Right cardiac atrium (tissue), 5 donors: ENCODE data around the gene F7. TPM values are rescaled to one million over a fixed set of nuclear protein-coding genes. Genes with fewer than 3 reads are reported as not detected.
A peak's percentile ranks its signal among the peaks of the same experiment; 100 is the strongest.

Experiments used
- ATAC-seq, 2 donors: fragments of 200-7000 bp; cut with Tn5 transposase; one replicate each; pipeline versions ENCODE4 v1.8.0 to v1.9.1; 2020; ENCODE audit warnings: moderate library complexity in 2 of 2, mild to moderate bottlenecking in 1 of 2
- DNase-seq, 3 donors: peaks; one replicate each; pipeline ENCODE4 v3.0.0-alpha.2; 2020
- H3K27ac ChIP-seq: one replicate; pipeline ENCODE4 v1.5.1; 2013; ENCODE audit warnings: mild to moderate bottlenecking, low read length, control low read depth, moderate library complexity
- H3K27me3 ChIP-seq: one replicate; pipeline ENCODE4 v1.6.1; 2013; ENCODE audit not compliant: control insufficient read depth, insufficient read depth
- H3K4me1 ChIP-seq: one replicate; pipeline ENCODE4 v1.6.1; 2013; ENCODE audit warnings: low read length; ENCODE audit not compliant: control insufficient read depth, insufficient read depth
- H3K4me3 ChIP-seq: one replicate; pipeline ENCODE4 v1.5.1; 2013; ENCODE audit warnings: low read length, control low read depth
- H3K9me3 ChIP-seq: one replicate; pipeline ENCODE4 v1.6.1; 2013; ENCODE audit warnings: low read length; ENCODE audit not compliant: control insufficient read depth
- WGBS: extraction: QIAGEN DNeasy Blood & Tissue Kit; methylation state at CpG from one replicate; pipeline ENCODE4 v1.1.7; 2013; 5-methylcytosine and 5-hydroxymethylcytosine counted together
- intact Hi-C, 4 donors: fragments of 100-400 bp; cut with DNase I; formaldehyde crosslinking; loops; one replicate each; pipeline versions ENCODE4 v1.11.0 to v1.14.0; 2022 to 2023
- polyA plus RNA-seq: library from polyadenylated mRNA; stranded (reverse); fragments of 200-250 nt; gene quantifications from one replicate; pipeline ENCODE4 v1.2.3, GENCODE V29; 2013
- total RNA-seq, 4 donors: library from RNA; stranded (reverse); fragmentation: NEBNext Ultra II Directional; extraction: Animal tissue kit (Norgen Biotek cat#: 25700); gene quantifications; one replicate each; pipeline ENCODE4 v1.2.1, GENCODE V29; 2021
- donor health status: healthy with polysubstance abuse.
- donor health status: DM: no; HTN: yes; CAD: no.
- donor health status: DM: no; HTN: no; CAD: no.
- donor health status: DM: no; HTN: yes; CAD: no; lungs with severe emphysema.
- donor health status: DM: yes; HTN: yes; CAD: no.

The F7 gene
- total and polyA plus RNA-seq, 5 donors = 0.24 to 0.64 (median 0.37) TPM; not detected in 1

GRCh38 chr13:113144255-113144629, 38.7 kb downstream of the F7 start:
- Histone ChIP-seq H3K4me3 (no peak overlapping the region), H3K9me3 (no peaks in the 10 kb centered on the region), H3K27me3 (no peaks in the 10 kb centered on the region), H3K4me1 (no peaks in the 10 kb centered on the region), H3K27ac (no peak overlapping the region)
- DNase-seq = no peak
- intact Hi-C loops = no loop called here
- no peak for ATAC-seq
- WGBS = 84% methylated on average over 12 of the region's 12 CpGs

GRCh38 chr13:113145496-113145895, 39.9 kb downstream of the F7 start:
- intact Hi-C loops = no loop called here
- no peaks in the 10 kb centered on the region for H3K9me3 ChIP-seq
- H3K4me1 ChIP-seq = no peaks in the 10 kb centered on the region
- WGBS = 84% methylated on average over 12 of the region's 12 CpGs
- no peaks in the 10 kb centered on the region for H3K27me3 ChIP-seq
- no peak overlapping the region for H3K4me3 ChIP-seq
- DNase-seq (no peak), ATAC-seq (no peak)
- no peak overlapping the region for H3K27ac ChIP-seq

DNA sequence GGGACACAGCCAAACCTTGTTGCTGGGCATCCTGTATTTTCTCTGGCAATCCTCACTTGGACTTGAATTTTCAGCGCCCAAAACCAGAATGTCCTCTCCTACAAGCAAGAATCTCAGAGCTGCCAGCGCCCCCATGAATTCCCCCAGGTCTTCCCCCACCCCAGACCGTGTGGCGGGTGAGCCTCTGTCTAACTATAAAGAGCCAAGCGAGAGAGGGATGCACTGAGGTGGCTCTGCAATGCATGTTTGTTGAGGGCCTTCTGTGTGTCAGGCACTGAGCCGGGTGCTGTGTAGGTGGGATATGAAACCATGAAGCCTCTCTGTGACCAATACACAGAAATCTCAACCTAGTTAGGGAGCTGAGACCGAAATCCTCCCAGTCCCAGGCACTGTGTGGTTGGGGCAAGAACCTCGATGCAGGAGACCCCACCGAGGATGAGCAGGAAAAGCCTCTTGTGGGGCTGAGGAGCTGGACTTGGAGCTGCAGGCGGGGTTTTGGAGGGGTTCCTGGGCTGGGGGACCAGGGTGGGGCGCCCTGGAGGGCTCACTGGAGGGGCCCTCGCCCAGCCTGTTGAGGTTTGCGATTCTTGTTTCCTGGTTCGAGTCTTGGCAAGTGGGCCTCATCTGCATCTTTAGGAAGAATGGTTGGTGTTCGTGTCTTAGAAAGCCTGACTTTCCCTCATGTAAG, 40.5 kb downstream of the F7 start:
- Histone ChIP-seq H3K9me3 (no peaks in the 10 kb centered on the region), H3K4me3 (no peak overlapping the region), H3K27me3 (no peaks in the 10 kb centered on the region), H3K4me1 (no peaks in the 10 kb centered on the region), H3K27ac (no peak overlapping the region)
- DNase-seq (no peak), ATAC-seq (no peak)
- 85% methylated on average over 15 of the region's 15 CpGs for WGBS
- intact Hi-C loops = no loop called here

DNA sequence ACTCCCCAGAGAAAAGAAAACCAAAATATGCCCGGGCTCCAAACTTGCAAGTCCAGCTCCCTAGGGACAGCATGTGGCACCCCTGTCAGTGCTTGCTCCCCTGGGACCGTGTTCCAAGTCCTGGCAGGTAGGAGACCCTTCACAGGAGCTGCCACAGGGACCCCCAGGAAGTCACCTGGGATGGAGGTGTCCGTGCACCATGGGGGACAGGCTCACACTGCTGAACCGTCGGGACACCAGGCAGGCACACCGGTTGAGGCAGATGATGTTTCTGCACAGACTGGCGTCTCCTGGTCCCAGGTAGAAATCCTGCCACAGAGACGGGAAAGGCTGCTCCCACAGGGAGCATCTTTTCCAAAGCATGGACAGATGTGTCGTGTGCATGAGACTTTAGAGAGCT, 41.2 kb downstream of the F7 start:
- intact Hi-C loops = no loop called here
- DNase-seq (no peak), ATAC-seq (no peak)
- H3K4me1 ChIP-seq = no peaks in the 10 kb centered on the region
- no peaks in the 10 kb centered on the region for H3K27me3 ChIP-seq
- H3K9me3 ChIP-seq = no peaks in the 10 kb centered on the region
- H3K4me3 ChIP-seq = no peak overlapping the region
- 82% methylated on average over 9 of the region's 9 CpGs for WGBS
- no peak overlapping the region for H3K27ac ChIP-seq

DNA sequence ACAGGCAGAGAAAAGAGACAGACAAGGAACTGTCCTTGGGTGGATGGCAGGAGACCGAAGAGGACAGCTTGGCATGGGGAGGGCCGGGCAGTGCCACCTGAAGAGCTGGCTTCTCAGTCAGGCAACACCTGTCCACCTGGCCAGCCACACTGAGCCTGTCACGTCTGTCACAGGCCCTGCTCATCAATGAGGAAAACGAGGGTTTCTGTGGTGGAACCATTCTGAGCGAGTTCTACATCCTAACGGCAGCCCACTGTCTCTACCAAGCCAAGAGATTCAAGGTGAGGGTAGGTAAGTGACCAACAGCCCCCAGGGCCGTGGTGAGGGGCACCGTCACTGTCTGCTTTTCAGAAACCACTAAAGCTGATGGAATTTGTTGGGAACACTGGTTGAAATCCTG, 41.6 kb downstream of the F7 start:
- no peaks in the 10 kb centered on the region for H3K27me3 ChIP-seq
- no peaks in the 10 kb centered on the region for H3K4me1 ChIP-seq
- intact Hi-C loops = no loop called here
- WGBS = 88% methylated on average over 8 of the region's 8 CpGs
- DNase-seq = no peak
- no peaks in the 10 kb centered on the region for H3K9me3 ChIP-seq
- no peak overlapping the region for H3K27ac ChIP-seq
- H3K4me3 ChIP-seq = no peak overlapping the region
- no peak for ATAC-seq

DNA sequence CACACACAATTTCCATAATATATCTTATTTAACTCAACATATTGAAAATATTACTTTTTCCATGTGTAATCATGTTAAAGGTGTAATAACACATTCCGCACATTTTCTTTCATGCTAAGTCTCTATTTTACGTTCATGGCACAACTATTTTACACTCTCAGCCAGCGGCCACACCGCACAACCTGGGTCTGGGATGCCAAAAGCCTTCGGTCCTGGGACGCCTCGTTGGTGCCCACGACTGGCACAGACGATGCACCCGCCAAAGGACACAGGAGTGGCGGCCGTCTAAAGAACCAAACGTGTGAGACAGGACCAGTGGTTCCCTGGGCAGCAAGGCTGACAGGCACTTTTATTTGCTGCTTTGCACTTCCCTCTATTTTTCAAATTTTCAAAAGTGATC, 42.8 kb downstream of the F7 start:
- Histone ChIP-seq H3K9me3 (no peaks in the 10 kb centered on the region), H3K4me1 (no peaks in the 10 kb centered on the region), H3K27me3 (no peaks in the 10 kb centered on the region), H3K4me3 (no peak overlapping the region), H3K27ac (no peak overlapping the region)
- WGBS = 93% methylated on average over 13 of the region's 13 CpGs
- DNase-seq (no peak), ATAC-seq (no peak)
- intact Hi-C loops = no loop called here

DNA sequence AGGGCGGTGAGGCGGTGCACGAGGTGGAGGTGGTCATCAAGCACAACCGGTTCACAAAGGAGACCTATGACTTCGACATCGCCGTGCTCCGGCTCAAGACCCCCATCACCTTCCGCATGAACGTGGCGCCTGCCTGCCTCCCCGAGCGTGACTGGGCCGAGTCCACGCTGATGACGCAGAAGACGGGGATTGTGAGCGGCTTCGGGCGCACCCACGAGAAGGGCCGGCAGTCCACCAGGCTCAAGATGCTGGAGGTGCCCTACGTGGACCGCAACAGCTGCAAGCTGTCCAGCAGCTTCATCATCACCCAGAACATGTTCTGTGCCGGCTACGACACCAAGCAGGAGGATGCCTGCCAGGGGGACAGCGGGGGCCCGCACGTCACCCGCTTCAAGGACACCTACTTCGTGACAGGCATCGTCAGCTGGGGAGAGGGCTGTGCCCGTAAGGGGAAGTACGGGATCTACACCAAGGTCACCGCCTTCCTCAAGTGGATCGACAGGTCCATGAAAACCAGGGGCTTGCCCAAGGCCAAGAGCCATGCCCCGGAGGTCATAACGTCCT, 43.4 kb downstream of the F7 start:
- H3K4me3 ChIP-seq = no peak overlapping the region
- no peak overlapping the region for H3K27ac ChIP-seq
- H3K9me3 ChIP-seq = no peaks in the 10 kb centered on the region
- no peaks in the 10 kb centered on the region for H3K4me1 ChIP-seq
- intact Hi-C loops = no loop called here
- DNase-seq (no peak), ATAC-seq (no peak)
- no peaks in the 10 kb centered on the region for H3K27me3 ChIP-seq
- WGBS = 94% methylated on average over 38 of the region's 38 CpGs

DNA sequence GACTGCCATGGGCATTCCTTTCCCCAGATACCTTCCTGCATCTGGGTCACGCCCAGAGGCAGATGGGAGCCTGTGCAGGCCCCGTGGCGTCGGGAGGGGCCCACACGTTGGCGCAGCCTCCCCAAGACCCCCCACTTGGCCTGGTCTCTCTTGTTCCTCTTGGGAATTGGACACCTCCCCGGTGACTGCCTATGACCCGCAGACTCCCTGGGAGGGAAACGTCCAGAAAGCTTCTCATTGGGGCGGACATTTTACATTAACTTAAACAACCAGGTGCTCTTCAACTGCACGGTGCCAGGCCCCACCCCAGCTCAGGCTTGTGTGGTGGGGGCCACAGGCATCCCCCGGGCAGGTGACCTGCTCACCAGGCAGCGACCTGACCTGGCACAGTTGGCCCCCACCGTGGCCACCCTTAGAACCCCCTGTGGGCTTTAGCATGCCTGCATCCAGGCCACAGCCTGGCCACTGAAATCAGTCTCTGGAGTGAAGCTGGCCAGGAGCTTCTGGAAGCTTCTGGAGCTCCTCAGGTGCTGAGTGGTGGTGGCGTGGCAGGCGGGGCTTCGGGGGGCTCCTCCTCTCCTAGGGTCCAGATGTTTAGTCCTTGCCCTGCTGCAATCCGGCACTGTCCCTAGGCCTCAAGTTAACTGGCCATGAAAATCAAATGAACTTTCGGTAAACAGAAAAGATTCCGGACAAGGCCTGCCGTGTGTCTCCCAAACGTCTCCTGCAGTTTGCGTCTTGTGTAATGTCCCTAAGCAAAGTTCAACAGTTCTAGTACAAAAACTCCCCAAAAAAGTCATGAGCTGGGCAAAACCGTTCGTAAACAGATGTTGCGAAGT, 44.3 kb downstream of the F7 start:
- intact Hi-C loops = no loop called here
- no peak for DNase-seq
- H3K4me1 ChIP-seq = no peaks in the 10 kb centered on the region
- H3K9me3 ChIP-seq = no peaks in the 10 kb centered on the region
- no peak overlapping the region for H3K27ac ChIP-seq
- H3K4me3 ChIP-seq = no peak overlapping the region
- no peaks in the 10 kb centered on the region for H3K27me3 ChIP-seq
- WGBS = 89% methylated on average over 26 of the region's 26 CpGs
- no peak for ATAC-seq

GRCh38 chr13:113150550-113151365, 45.2 kb downstream of the F7 start:
- intact Hi-C loops = no loop called here
- Histone ChIP-seq H3K4me1 (no peaks in the 10 kb centered on the region), H3K27ac (no peak overlapping the region), H3K4me3 (no peak overlapping the region), H3K27me3 (no peaks in the 10 kb centered on the region), H3K9me3 (no peaks in the 10 kb centered on the region)
- ATAC-seq = no peak
- DNase-seq = no peak
- WGBS = 89% methylated on average over 31 of the region's 31 CpGs

GRCh38 chr13:113151745-113152690, 46.4 kb downstream of the F7 start:
- peak overlapping the region; percentile 19 for H3K4me3 ChIP-seq
- DNase-seq (peak in 1 of 3 donors; percentile 69), ATAC-seq (peak; percentile 4 to 20)
- no peak overlapping the region for H3K27ac ChIP-seq
- intact Hi-C loops = no loop called here
- H3K9me3 ChIP-seq = no peaks in the 10 kb centered on the region
- no peaks in the 10 kb centered on the region for H3K27me3 ChIP-seq
- WGBS = 60% methylated on average over 28 of the region's 28 CpGs
- H3K4me1 ChIP-seq = no peaks in the 10 kb centered on the region
